ENCODE data around the gene KCTD14.
A peak's percentile ranks its signal among the peaks of the same experiment; 100 is the strongest.
"Not testable (repeated sequence)": the region's sequence is repeated elsewhere in the genome, so short reads cannot be mapped to it uniquely, and the experiment has no call there.

The KCTD14 gene

GRCh38 chr11:78061921-78062311 lies 38.8 kb upstream of the KCTD14 start:
- Histone ChIP-seq H3K27me3 (ENCODE audit: control insufficient read depth, insufficient read depth, low read length) (no peaks in the 10 kb centered on the region), H3K4me3 (ENCODE audit: low read depth, low read length) (no peak overlapping the region), H3K4me1 (ENCODE audit: control insufficient read depth, insufficient read depth, low read length) (no peaks in the 10 kb centered on the region), H3K9me3 (ENCODE audit: control insufficient read depth, insufficient read depth, low read depth, low read length) (no peaks in the 10 kb centered on the region), H3K27ac (ENCODE audit: low read depth, low read length) (no peak overlapping the region), H3K9ac (ENCODE audit: low read length) (no peak overlapping the region), H3K36me3 (ENCODE audit: control insufficient read depth, insufficient read depth, low read length) (no peaks in the 10 kb centered on the region)

- no peaks in the 10 kb centered on the region for H3K4me1 ChIP-seq (ENCODE audit: control insufficient read depth, insufficient read depth, low read length)
- H3K4me3 ChIP-seq (ENCODE audit: low read depth, low read length) = no peak overlapping the region
- no peaks in the 10 kb centered on the region for H3K27me3 ChIP-seq (ENCODE audit: control insufficient read depth, insufficient read depth, low read length)
- no peaks in the 10 kb centered on the region for H3K36me3 ChIP-seq (ENCODE audit: control insufficient read depth, insufficient read depth, low read length)
- no peaks in the 10 kb centered on the region for H3K9me3 ChIP-seq (ENCODE audit: control insufficient read depth, insufficient read depth, low read depth, low read length)
- no peak overlapping the region for H3K9ac ChIP-seq (ENCODE audit: low read length)
- no peak overlapping the region for H3K27ac ChIP-seq (ENCODE audit: low read depth, low read length)
Measured at GRCh38 chr11:78061088-78061920, 38.2 kb upstream of the KCTD14 start.

- Histone ChIP-seq H3K9me3 (ENCODE audit: control insufficient read depth, insufficient read depth, low read depth, low read length) (no peaks in the 10 kb centered on the region), H3K27me3 (ENCODE audit: control insufficient read depth, insufficient read depth, low read length) (no peaks in the 10 kb centered on the region), H3K4me1 (ENCODE audit: control insufficient read depth, insufficient read depth, low read length) (no peaks in the 10 kb centered on the region), H3K4me3 (ENCODE audit: low read depth, low read length) (no peak overlapping the region), H3K27ac (ENCODE audit: low read depth, low read length) (no peak overlapping the region), H3K9ac (ENCODE audit: low read length) (no peak overlapping the region), H3K36me3 (ENCODE audit: control insufficient read depth, insufficient read depth, low read length) (no peaks in the 10 kb centered on the region)
Measured at GRCh38 chr11:78060533-78060932, 37.5 kb upstream of the KCTD14 start.

- H3K36me3 ChIP-seq (ENCODE audit: control insufficient read depth, insufficient read depth, low read length); H3K4me1 ChIP-seq (ENCODE audit: control insufficient read depth, insufficient read depth, low read length); H3K27me3 ChIP-seq (ENCODE audit: control insufficient read depth, insufficient read depth, low read length); H3K4me3 ChIP-seq (ENCODE audit: low read depth, low read length); H3K9me3 ChIP-seq (ENCODE audit: control insufficient read depth, insufficient read depth, low read depth, low read length); H3K9ac ChIP-seq (ENCODE audit: low read length); H3K27ac ChIP-seq (ENCODE audit: low read depth, low read length): not testable (repeated sequence)
Measured at GRCh38 chr11:78059749-78060328, 36.8 kb upstream of the KCTD14 start.

GRCh38 chr11:78057462-78058055 lies 34.5 kb upstream of the KCTD14 start:
- H3K9ac ChIP-seq (ENCODE audit: low read length) = no peak overlapping the region
- no peaks in the 10 kb centered on the region for H3K36me3 ChIP-seq (ENCODE audit: control insufficient read depth, insufficient read depth, low read length)
- H3K4me3 ChIP-seq (ENCODE audit: low read depth, low read length) = no peak overlapping the region
- H3K4me1 ChIP-seq (ENCODE audit: control insufficient read depth, insufficient read depth, low read length) = no peaks in the 10 kb centered on the region
- H3K27ac ChIP-seq (ENCODE audit: low read depth, low read length) = no peak overlapping the region
- H3K27me3 ChIP-seq (ENCODE audit: control insufficient read depth, insufficient read depth, low read length) = no peaks in the 10 kb centered on the region
- H3K9me3 ChIP-seq (ENCODE audit: control insufficient read depth, insufficient read depth, low read depth, low read length) = no peaks in the 10 kb centered on the region

- no peak overlapping the region for H3K4me3 ChIP-seq (ENCODE audit: low read depth, low read length)
- no peaks in the 10 kb centered on the region for H3K9me3 ChIP-seq (ENCODE audit: control insufficient read depth, insufficient read depth, low read depth, low read length)
- H3K9ac ChIP-seq (ENCODE audit: low read length) = no peak overlapping the region
- no peaks in the 10 kb centered on the region for H3K36me3 ChIP-seq (ENCODE audit: control insufficient read depth, insufficient read depth, low read length)
- H3K27ac ChIP-seq (ENCODE audit: low read depth, low read length) = no peak overlapping the region
- peaks cover 5% of the 10 kb centered on the region for H3K4me1 ChIP-seq (ENCODE audit: control insufficient read depth, insufficient read depth, low read length)
- no peaks in the 10 kb centered on the region for H3K27me3 ChIP-seq (ENCODE audit: control insufficient read depth, insufficient read depth, low read length)
Measured at GRCh38 chr11:78056093-78056492, 33.0 kb upstream of the KCTD14 start.

- H3K9ac ChIP-seq (ENCODE audit: low read length) = no peak overlapping the region
- peaks cover 13% of the 10 kb centered on the region for H3K4me1 ChIP-seq (ENCODE audit: control insufficient read depth, insufficient read depth, low read length)
Measured at GRCh38 chr11:78054971-78055370, 31.9 kb upstream of the KCTD14 start.

GRCh38 chr11:78050964-78051831 lies 28.1 kb upstream of the KCTD14 start:
- no peaks in the 10 kb centered on the region for H3K9me3 ChIP-seq (ENCODE audit: control insufficient read depth, insufficient read depth, low read depth, low read length)
- H3K36me3 ChIP-seq (ENCODE audit: control insufficient read depth, insufficient read depth, low read length) = no peaks in the 10 kb centered on the region
- H3K27me3 ChIP-seq (ENCODE audit: control insufficient read depth, insufficient read depth, low read length) = no peaks in the 10 kb centered on the region
- peaks cover 15% of the 10 kb centered on the region for H3K4me1 ChIP-seq (ENCODE audit: control insufficient read depth, insufficient read depth, low read length)
- H3K4me3 ChIP-seq (ENCODE audit: low read depth, low read length) = no peak overlapping the region
- peak overlapping the region; percentile 50 for H3K9ac ChIP-seq (ENCODE audit: low read length)
- peak overlapping the region; percentile 71; the same call in 1 of the 2 replicates for H3K27ac ChIP-seq (ENCODE audit: low read depth, low read length)

More at GRCh38 chr11:78054971-78055370, 31.9 kb upstream of the KCTD14 start:
- H3K27me3 ChIP-seq (ENCODE audit: control insufficient read depth, insufficient read depth, low read length) = no peaks in the 10 kb centered on the region
- no peaks in the 10 kb centered on the region for H3K9me3 ChIP-seq (ENCODE audit: control insufficient read depth, insufficient read depth, low read depth, low read length)
- no peak overlapping the region for H3K4me3 ChIP-seq (ENCODE audit: low read depth, low read length)
- no peaks in the 10 kb centered on the region for H3K36me3 ChIP-seq (ENCODE audit: control insufficient read depth, insufficient read depth, low read length)
- H3K27ac ChIP-seq (ENCODE audit: low read depth, low read length) = no peak overlapping the region

- Histone ChIP-seq H3K9ac (ENCODE audit: low read length) (no peak overlapping the region), H3K36me3 (ENCODE audit: control insufficient read depth, insufficient read depth, low read length) (no peaks in the 10 kb centered on the region), H3K4me3 (ENCODE audit: low read depth, low read length) (no peak overlapping the region), H3K27me3 (ENCODE audit: control insufficient read depth, insufficient read depth, low read length) (peaks cover 12% of the 10 kb centered on the region), H3K9me3 (ENCODE audit: control insufficient read depth, insufficient read depth, low read depth, low read length) (no peaks in the 10 kb centered on the region), H3K27ac (ENCODE audit: low read depth, low read length) (no peak overlapping the region), H3K4me1 (ENCODE audit: control insufficient read depth, insufficient read depth, low read length) (peaks cover 21% of the 10 kb centered on the region)
Measured at GRCh38 chr11:78049348-78049747, 26.3 kb upstream of the KCTD14 start.

GRCh38 chr11:78048561-78048960 lies 25.5 kb upstream of the KCTD14 start:
- H3K27me3 ChIP-seq (ENCODE audit: control insufficient read depth, insufficient read depth, low read length) = peaks cover 12% of the 10 kb centered on the region
- H3K9me3 ChIP-seq (ENCODE audit: control insufficient read depth, insufficient read depth, low read depth, low read length) = no peaks in the 10 kb centered on the region
- peaks cover 21% of the 10 kb centered on the region for H3K4me1 ChIP-seq (ENCODE audit: control insufficient read depth, insufficient read depth, low read length)
- H3K27ac ChIP-seq (ENCODE audit: low read depth, low read length) = no peak overlapping the region
- H3K4me3 ChIP-seq (ENCODE audit: low read depth, low read length) = no peak overlapping the region
- H3K36me3 ChIP-seq (ENCODE audit: control insufficient read depth, insufficient read depth, low read length) = no peaks in the 10 kb centered on the region
- no peak overlapping the region for H3K9ac ChIP-seq (ENCODE audit: low read length)

All from HUES6 (cell line).